Left lobe of liver (tissue), 2 donors: ENCODE data around the gene MFAP4. TPM values are rescaled to one million over a fixed set of nuclear protein-coding genes. Genes with fewer than 3 reads are reported as not detected.

Experiments
- ATAC-seq: fragments of 200-7000 bp; cut with Tn5 transposase; one replicate; pipeline ENCODE4 v1.9.1; 2020; ENCODE audit warnings: mild to moderate bottlenecking, moderate library complexity
- DNase-seq: peaks from one replicate; pipeline ENCODE4 v3.0.0-alpha.2; 2020; ENCODE audit warnings: low spot score
- total RNA-seq: library from RNA; stranded (reverse); gene quantifications from one replicate; pipeline ENCODE4 v1.2.1, GENCODE V29; 2021
- donor health status: DM: no; HTN: no; CAD: no; lungs with moderate emphysema.
- donor health status: DM: no; HTN: yes; CAD: no.

The MFAP4 gene
- total RNA-seq, 1 donor from 2014 or later: 2.8 TPM

DNA sequence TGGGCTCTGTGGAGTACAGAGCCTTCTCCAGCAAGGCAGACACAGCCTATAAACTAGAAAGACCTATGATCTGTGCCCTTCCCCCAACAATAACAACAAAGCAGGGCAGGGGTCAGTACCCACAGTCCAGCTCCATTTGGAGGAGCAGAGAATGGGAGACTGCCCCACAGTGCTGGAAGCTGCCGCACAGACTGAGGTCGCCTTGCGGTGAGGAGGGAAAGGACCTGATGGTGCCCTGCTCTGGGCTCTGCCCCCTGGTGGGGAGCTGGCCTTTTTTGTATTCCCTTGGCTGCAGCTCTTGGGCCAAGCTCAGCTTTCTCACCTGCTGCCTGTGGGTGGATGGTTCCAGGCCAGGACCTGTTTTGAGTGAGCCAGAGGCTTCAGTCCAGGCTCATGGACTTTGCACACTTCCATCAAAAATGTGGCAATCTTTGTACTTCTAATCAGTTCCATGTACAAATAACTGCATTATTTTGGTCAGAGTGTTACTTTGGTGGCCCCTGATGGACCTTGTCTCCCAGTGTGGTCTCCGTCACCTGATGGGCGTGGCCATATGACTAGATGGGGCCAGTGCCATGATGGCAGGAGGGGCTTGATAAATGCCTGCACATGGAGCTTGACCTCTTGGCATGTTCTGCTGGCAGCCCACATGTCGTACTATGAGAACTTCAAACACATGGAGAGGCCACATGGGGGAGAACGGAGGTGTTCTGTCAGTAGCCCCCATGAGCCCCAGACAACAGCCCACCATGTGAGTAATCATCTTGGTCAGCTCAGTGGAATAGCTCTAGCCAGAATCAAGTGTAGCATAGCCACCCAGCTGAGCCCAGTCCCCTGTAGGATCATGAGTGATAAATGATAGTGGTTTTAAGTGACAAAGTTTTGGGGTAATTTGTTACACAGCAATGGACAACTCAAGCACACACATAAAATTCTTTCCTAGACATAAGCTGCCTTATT, 48.7 kb downstream of the MFAP4 start:
- ATAC-seq: peak; percentile 75

DNA sequence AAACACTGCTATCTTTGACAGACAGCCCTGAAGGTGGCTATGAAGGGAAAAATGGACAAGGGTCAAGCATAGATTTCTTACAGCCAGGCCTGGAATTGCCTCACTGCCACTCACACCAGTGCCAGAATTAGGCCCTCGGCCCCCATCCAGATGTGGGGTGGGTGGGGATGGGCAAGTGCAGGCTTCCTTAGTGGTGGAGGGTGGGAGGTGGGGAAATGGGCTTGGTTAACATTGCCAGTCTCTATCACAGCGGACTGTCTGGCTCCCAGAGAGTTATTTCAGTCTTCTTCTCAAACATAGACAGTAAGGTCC, 49.3 kb downstream of the MFAP4 start:
- DNase-seq (peak; percentile 80), ATAC-seq (peak; percentile 30)

More for the DNA sequence above, 48.7 kb downstream of the MFAP4 start:
- DNase-seq: peak; percentile 96

DNA sequence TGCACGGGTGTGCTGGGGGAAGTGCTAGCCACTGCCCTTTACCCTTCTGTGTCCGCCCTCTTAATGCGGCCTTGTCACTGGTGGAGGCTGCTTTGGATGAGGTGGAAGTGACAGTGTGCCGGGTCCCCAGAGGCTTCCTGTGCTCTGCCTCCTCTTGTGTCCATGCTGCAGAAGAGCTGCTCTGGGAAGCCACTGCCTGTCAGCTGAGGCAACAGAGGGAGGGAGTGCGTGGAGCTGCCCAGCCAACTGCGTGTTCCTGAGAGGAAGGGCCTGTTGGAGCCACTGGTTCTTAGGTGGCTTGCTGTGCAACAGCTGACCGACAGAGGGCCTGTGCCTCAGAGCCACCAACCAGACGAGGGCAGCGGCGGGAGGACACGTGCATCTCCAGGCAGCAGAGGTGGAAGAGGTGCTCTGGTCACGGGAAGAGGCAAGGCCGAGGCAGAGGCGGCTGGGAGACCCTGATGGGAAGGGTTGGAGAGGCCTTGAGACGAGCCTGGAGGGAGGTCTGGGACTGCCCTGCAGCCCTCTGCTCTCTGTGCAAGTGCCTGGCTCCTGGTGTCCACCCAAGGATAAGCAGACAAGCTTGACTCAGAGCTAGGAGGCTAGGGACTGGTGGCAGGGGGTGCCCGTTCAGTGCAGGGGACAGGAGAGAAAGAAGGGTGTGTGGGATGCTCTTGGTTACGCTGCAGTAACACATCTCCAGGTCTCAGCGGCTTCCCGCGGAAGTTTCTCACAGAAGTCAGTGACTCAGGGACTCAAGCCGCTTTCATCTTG, 49.9 kb downstream of the MFAP4 start:
- peak; percentile 88 for DNase-seq
- peak; percentile 67 for ATAC-seq

DNA sequence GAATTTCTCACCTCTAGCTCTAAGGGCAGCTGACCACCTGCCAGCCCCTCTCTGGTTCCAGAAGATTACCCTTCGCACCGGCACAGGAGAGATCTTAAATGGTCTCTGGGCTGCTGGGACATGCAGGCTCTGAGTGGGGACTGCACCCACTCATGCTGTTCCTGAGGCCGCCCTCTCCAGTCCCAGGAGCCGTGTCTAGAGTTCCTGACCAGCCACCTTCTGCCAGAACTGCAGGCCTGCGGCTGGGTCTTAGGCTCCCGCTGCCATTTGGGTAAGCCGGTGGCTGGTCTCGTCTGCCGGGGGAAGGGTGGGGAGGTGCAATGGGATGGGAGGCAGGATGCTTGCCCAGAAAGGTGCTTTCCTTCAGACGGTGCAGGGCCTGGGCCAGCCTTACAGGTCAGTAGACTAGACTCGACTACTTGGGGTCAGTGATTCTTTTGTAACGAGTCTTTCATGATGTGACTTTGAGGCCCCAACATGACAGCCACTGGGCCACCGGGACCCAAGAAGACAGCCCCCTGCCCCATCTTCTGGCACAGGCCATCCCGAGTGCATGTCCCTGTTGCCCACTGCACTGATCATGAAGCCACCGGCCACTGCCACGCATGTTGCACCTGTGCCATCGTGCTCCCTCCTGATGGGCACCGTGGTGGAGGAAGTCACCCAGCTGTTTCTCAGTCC, 50.9 kb downstream of the MFAP4 start:
- ATAC-seq (no peak), DNase-seq (no peak)

DNA sequence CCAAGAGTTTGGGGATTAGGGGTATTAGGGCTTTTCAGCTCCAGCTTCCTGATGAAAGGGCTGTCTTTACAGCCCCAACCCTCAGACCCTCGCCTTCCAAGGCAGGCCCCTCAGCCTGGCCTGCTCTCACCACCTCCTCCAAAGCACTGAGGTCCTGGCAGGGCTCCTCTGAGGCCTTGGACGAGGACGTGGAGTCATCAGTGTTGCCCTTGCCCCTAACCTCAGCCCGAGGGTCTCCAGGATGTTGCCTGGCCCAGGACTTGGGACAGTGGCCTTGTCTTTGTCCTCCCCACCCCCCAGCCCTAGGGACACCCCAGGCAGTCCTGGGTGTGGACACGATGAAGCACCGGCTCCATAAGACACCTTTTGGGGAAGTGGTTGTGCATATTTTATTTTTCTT, 52.7 kb downstream of the MFAP4 start:
- ATAC-seq (no peak), DNase-seq (no peak)

DNA sequence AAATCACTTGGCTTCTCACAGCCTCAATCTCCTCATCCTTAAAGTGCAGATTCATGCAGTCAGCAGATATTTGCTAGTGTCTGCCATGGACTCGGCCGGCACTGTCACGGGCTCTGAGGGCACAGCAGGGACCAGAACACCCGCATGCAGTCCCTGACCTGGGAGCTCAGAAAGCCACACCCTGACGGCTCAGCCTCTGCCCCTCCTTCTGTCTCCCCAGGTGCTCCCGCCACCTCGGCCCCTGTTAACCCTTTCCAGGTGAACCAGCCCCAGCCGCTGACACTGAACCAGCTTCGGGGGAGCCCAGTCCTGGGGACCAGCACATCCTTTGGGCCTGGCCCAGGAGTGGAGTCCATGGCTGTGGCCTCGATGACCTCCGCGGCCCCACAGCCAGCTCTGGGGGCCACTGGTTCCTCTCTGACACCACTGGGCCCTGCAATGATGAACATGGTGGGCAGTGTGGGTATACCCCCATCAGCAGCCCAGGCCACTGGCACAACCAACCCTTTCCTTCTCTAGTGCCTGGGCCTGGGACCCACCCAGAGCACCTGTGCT, 53.2 kb downstream of the MFAP4 start:
- DNase-seq (no peak), ATAC-seq (no peak)

Other genes with a start within 250 kb of the MFAP4 start
- gene EPN2, start 149.8 kb downstream of the MFAP4 start, total RNA-seq: 13.1 TPM
- 3.0 TPM for gene B9D1, start 24.5 kb downstream of the MFAP4 start, total RNA-seq
- 7.7 TPM for gene MAPK7, start 8.7 kb downstream of the MFAP4 start, total RNA-seq
- gene RNF112, start 24.0 kb upstream of the MFAP4 start, total RNA-seq: 0.45 TPM
- gene SLC47A1, start 146.7 kb upstream of the MFAP4 start, total RNA-seq: 101 TPM